Thoracic aorta (tissue), 2 donors: ENCODE results near the gene PABPC3. TPM values are rescaled to one million over a fixed set of nuclear protein-coding genes. Genes with fewer than 3 reads are reported as not detected.
A peak's percentile ranks its signal among the peaks of the same experiment; 100 is the strongest.

Source experiments
- ATAC-seq: fragments of 150-250 bp; one replicate; pipeline ENCODE4 v1.8.0; 2017; ENCODE audit warnings: low read depth; ENCODE audit not compliant: insufficient number of reproducible peaks, low FRiP score
- DNase-seq: peaks from one replicate; pipeline ENCODE4 v3.0.0-alpha.2; 2020; ENCODE audit warnings: low spot score
- H3K27ac ChIP-seq, 2 donors: fragments of 200-600 bp; sonication (generic); 1 replicate in 1 of 2; 2 replicates in 1 of 2; pipeline ENCODE4 v1.5.1; 2016; ENCODE audit warnings: mild to moderate bottlenecking in 2 of 2, moderate library complexity in 2 of 2
- H3K27me3 ChIP-seq: fragments of 200-600 bp; sonication (generic); replicated peaks from 2 replicates; pipeline ENCODE4 v1.6.0; 2016; ENCODE audit warnings: mild to moderate bottlenecking; ENCODE audit not compliant: insufficient read depth
- H3K36me3 ChIP-seq: fragments of 200-600 bp; sonication (generic); one replicate; pipeline ENCODE4 v1.5.1; 2016
- H3K4me1 ChIP-seq, 2 donors: fragments of 200-600 bp; sonication (generic); 1 replicate in 1 of 2; 2 replicates in 1 of 2; pipeline versions ENCODE4 v1.5.1 to v1.6.0; 2016; ENCODE audit warnings: low read depth in 2 of 2, mild to moderate bottlenecking in 1 of 2; ENCODE audit not compliant: control insufficient read depth in 1 of 2
- H3K4me3 ChIP-seq: fragments of 200-600 bp; sonication (generic); 2 replicates; pipeline ENCODE4 v1.5.1; 2016; ENCODE audit warnings: mild to moderate bottlenecking
- H3K9me3 ChIP-seq: fragments of 200-600 bp; sonication (generic); 2 replicates; pipeline ENCODE4 v1.5.1; 2016
- CTCF ChIP-seq: fragments of 200-600 bp; sonication (generic); IDR thresholded peaks from one replicate; pipeline ENCODE4 v1.5.1; 2019; ENCODE audit warnings: antibody characterized with exemption
- total RNA-seq, 2 donors: library from RNA; depleted of rRNA; stranded (reverse); fragments of >200 nt; gene quantifications; one replicate each; pipeline versions ENCODE4 v1.1.0 to v1.2.3, GENCODE V29; 2016

PABPC3 gene
- total RNA-seq, 2 donors from 2014 or later, result not detected

GRCh38 chr13:25110956-25111584 is 15.1 kb downstream of the PABPC3 start:
- H3K9me3 ChIP-seq, result no peaks in the 10 kb centered on the region
- no peaks in the 10 kb centered on the region for H3K36me3 ChIP-seq
- DNase-seq (no peak), ATAC-seq (no peak)
- no peak for TF ChIP-seq CTCF
- no peaks in the 10 kb centered on the region for H3K27me3 ChIP-seq
- no peak overlapping the region for H3K4me3 ChIP-seq
- H3K4me1 ChIP-seq, result no peaks in the 10 kb centered on the region
- no peak overlapping the region for H3K27ac ChIP-seq

- no peaks in the 10 kb centered on the region for H3K36me3 ChIP-seq
- no peaks in the 10 kb centered on the region for H3K27me3 ChIP-seq
- H3K27ac ChIP-seq, result no peak overlapping the region
- no peak for ATAC-seq
- TF ChIP-seq CTCF, result no peak
- no peaks in the 10 kb centered on the region for H3K9me3 ChIP-seq
- DNase-seq, result no peak
- H3K4me1 ChIP-seq, result no peaks in the 10 kb centered on the region
- no peak overlapping the region for H3K4me3 ChIP-seq
These were observed 15.6 kb downstream of the PABPC3 start for GRCh38 chr13:25111585-25111956.

- Histone ChIP-seq H3K4me3 (no peak overlapping the region), H3K36me3 (no peaks in the 10 kb centered on the region), H3K27me3 (no peaks in the 10 kb centered on the region), H3K27ac (no peak overlapping the region), H3K9me3 (no peaks in the 10 kb centered on the region), H3K4me1 (no peaks in the 10 kb centered on the region)
- DNase-seq (no peak), ATAC-seq (no peak)
- TF ChIP-seq CTCF, result no peak
These were observed 16.8 kb downstream of the PABPC3 start for GRCh38 chr13:25112695-25113255.

- no peaks in the 10 kb centered on the region for H3K9me3 ChIP-seq
- no peaks in the 10 kb centered on the region for H3K4me1 ChIP-seq
- no peaks in the 10 kb centered on the region for H3K36me3 ChIP-seq
- peak; percentile 52 for TF ChIP-seq CTCF
- H3K27ac ChIP-seq, result no peak overlapping the region
- DNase-seq (no peak), ATAC-seq (no peak)
- no peaks in the 10 kb centered on the region for H3K27me3 ChIP-seq
- H3K4me3 ChIP-seq, result no peak overlapping the region
These were observed 18.3 kb downstream of the PABPC3 start for GRCh38 chr13:25114220-25114619.

- no peak for ATAC-seq
- Histone ChIP-seq H3K9me3 (no peaks in the 10 kb centered on the region), H3K27me3 (no peaks in the 10 kb centered on the region), H3K27ac (no peak overlapping the region), H3K4me1 (no peaks in the 10 kb centered on the region), H3K36me3 (no peaks in the 10 kb centered on the region), H3K4me3 (no peak overlapping the region)
- DNase-seq, result no peak
- no peak for TF ChIP-seq CTCF
These were observed 20.1 kb downstream of the PABPC3 start for GRCh38 chr13:25116044-25116443.
